ENCODE data around the gene PPIF. TPM values are rescaled to one million over a fixed set of nuclear protein-coding genes. Genes with fewer than 3 reads are reported as not detected.

The PPIF gene
- total and polyA plus RNA-seq, 4 donors, result 21.7 to 96.8 (median 39.9) TPM

DNA sequence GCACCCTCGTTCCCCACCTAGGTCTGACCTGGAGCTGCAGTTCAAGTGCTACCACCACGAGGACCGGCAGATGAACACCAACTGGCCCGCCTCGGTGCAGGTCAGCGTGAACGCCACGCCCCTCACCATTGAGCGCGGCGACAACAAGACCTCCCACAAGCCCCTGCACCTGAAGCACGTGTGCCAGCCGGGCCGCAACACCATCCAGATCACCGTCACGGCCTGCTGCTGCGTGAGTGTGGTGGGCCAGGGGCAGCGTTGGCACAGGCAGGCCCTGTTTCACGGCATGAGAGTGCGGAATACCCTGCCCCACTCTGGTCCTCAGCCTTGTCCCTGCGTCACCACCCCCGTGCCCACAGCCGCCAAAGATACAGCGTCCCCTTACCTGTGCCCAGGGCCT is 46.6 kb upstream of the PPIF start:
- TF ChIP-seq, protein P1, sequence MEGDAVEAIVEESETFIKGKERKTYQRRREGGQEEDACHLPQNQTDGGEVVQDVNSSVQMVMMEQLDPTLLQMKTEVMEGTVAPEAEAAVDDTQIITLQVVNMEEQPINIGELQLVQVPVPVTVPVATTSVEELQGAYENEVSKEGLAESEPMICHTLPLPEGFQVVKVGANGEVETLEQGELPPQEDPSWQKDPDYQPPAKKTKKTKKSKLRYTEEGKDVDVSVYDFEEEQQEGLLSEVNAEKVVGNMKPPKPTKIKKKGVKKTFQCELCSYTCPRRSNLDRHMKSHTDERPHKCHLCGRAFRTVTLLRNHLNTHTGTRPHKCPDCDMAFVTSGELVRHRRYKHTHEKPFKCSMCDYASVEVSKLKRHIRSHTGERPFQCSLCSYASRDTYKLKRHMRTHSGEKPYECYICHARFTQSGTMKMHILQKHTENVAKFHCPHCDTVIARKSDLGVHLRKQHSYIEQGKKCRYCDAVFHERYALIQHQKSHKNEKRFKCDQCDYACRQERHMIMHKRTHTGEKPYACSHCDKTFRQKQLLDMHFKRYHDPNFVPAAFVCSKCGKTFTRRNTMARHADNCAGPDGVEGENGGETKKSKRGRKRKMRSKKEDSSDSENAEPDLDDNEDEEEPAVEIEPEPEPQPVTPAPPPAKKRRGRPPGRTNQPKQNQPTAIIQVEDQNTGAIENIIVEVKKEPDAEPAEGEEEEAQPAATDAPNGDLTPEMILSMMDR (IDR thresholded peaks at IDR 0.05; ENCODE audit: control extremely low read depth, extremely low read depth), result no peak
- Histone ChIP-seq H3K4me1 (ENCODE audit: control insufficient read depth in 5 of 5, insufficient read depth in 5 of 5, low read length in 5 of 5) (peaks cover 0 to 3% (median 0%) of the 10 kb centered on the region in 5 donors), H3K36me3 (ENCODE audit: control insufficient read depth in 4 of 4, insufficient read depth in 4 of 4, low read length in 4 of 4) (peaks cover 15 to 85% (median 52%) of the 10 kb centered on the region in 4 donors), H3K4me3 (no peak overlapping the region), H3K9ac (ENCODE audit: insufficient read depth in 1 of 2, low read length in 2 of 2) (no peak overlapping the region), H3K27ac (ENCODE audit: low read depth in 1 of 2, low read length in 1 of 2) (no peak overlapping the region), H3K27me3 (ENCODE audit: control insufficient read depth in 3 of 3, insufficient read depth in 3 of 3, low read length in 2 of 3) (no peaks in the 10 kb centered on the region), H3K9me3 (ENCODE audit: control insufficient read depth in 4 of 4, insufficient read depth in 3 of 4, low read length in 3 of 4) (no peaks in the 10 kb centered on the region)
- ATAC-seq (ENCODE audit: insufficient read depth, low FRiP score), result no peak
- DNase-seq, result no peak
- 93 to 95% methylated on average over 24 of the region's 24 CpGs for WGBS, 2 donors

DNA sequence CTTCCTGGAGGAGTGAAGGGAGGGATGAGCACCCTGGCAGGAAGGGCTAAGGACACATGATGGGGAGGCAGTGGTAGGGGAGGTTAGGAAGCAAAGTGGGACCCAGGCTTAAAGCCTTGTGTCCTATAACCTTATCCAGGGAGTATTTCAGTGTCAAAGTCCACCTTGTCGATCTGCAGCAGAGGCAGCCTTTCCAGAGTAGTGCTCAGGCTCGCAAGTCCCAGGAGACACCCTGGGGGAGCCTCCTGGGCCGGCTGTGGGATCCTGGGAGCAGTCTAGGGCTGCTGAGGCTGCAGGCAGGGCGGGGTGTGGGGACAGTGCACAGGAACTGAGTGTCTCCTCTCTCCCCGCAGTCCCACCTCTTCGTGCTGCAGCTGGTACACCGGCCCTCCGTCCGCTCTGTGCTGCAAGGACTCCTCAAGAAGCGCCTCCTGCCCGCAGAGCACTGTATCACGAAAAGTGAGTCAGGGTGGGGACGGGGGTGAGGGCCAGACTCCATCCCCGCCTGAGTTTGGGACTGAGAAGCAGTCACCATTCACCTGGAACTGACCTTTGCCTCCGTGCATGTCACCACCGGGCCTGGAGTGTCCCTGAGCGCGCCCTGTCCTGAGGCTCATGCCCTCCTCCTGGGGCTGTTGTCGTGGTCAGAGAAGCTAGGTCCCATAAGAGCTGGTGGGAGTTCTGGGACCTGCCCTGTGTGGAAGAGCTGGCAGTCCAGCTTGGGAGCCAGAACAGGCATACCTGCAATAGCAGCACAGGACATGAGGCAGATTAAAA is 45.3 kb upstream of the PPIF start:
- WGBS, 2 donors, result 90% methylated on average over 19 of the region's 19 CpGs
- TF ChIP-seq, protein P1 (IDR thresholded peaks at IDR 0.05; ENCODE audit: control extremely low read depth, extremely low read depth), result no peak
- ATAC-seq (ENCODE audit: insufficient read depth, low FRiP score), result no peak

DNA sequence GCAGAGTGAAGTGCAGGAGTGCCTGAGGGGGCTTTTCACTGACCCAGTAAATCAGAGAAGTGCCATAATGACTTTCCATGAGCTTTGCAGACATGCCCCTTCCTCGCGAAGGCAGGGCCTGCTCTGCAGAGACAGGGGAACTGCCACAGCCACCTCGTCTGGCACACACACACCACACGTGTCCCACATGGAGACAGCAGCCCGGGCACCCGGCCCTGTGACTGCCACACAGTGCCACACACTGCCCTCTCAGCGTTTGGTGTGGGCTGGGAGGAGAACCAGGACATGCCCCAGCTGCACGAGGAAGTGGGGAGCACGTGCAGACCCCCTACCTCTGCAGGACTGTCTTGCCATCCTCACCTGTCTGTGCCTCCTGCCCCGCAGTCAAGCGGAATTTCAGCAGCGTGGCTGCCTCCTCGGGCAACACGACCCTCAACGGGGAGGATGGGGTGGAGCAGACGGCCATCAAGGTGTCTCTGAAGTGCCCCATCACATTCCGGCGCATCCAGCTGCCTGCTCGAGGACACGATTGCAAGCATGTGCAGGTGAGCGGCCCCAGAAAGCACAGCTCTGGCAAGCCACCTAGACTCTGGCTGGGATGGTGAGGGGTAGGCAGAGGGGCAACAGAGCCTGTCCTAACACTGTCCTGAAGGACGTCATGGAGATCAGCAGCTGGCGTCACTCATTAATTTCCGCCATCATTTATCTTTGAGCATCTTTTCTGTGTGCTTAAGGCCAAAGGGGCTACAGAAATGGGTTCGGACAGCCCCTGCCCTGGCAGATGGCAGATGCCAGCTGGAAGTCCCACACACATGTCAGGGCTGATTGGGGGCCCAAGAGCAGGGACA is 43.4 kb upstream of the PPIF start:
- TF ChIP-seq, protein P1 (IDR thresholded peaks at IDR 0.05; ENCODE audit: control extremely low read depth, extremely low read depth), result no peak
- Histone ChIP-seq H3K27me3 (ENCODE audit: control insufficient read depth in 3 of 3, insufficient read depth in 3 of 3, low read length in 2 of 3) (no peaks in the 10 kb centered on the region), H3K9ac (ENCODE audit: insufficient read depth in 1 of 2, low read length in 2 of 2) (no peak overlapping the region), H3K27ac (ENCODE audit: low read depth in 1 of 2, low read length in 1 of 2) (no peak overlapping the region), H3K36me3 (ENCODE audit: control insufficient read depth in 4 of 4, insufficient read depth in 4 of 4, low read length in 4 of 4) (peaks cover 33 to 92% (median 51%) of the 10 kb centered on the region in 4 donors), H3K4me3 (no peak overlapping the region), H3K9me3 (ENCODE audit: control insufficient read depth in 4 of 4, insufficient read depth in 3 of 4, low read length in 3 of 4) (no peaks in the 10 kb centered on the region), H3K4me1 (ENCODE audit: control insufficient read depth in 5 of 5, insufficient read depth in 5 of 5, low read length in 5 of 5) (peaks cover 0 to 2% (median 0%) of the 10 kb centered on the region in 5 donors)
- ATAC-seq (ENCODE audit: insufficient read depth, low FRiP score), result no peak
- WGBS, 2 donors, result 92 to 94% methylated on average over 25 of the region's 25 CpGs
- DNase-seq, result no peak

More for the DNA sequence above, 45.3 kb upstream of the PPIF start:
- no peak for DNase-seq
- peaks cover 25 to 89% (median 51%) of the 10 kb centered on the region in 4 donors for H3K36me3 ChIP-seq (ENCODE audit: control insufficient read depth in 4 of 4, insufficient read depth in 4 of 4, low read length in 4 of 4)
- no peaks in the 10 kb centered on the region for H3K27me3 ChIP-seq (ENCODE audit: control insufficient read depth in 3 of 3, insufficient read depth in 3 of 3, low read length in 2 of 3)
- H3K4me3 ChIP-seq, result no peak overlapping the region
- H3K9ac ChIP-seq (ENCODE audit: insufficient read depth in 1 of 2, low read length in 2 of 2), result no peak overlapping the region
- H3K9me3 ChIP-seq (ENCODE audit: control insufficient read depth in 4 of 4, insufficient read depth in 3 of 4, low read length in 3 of 4), result no peaks in the 10 kb centered on the region
- peaks cover 0 to 3% (median 0%) of the 10 kb centered on the region in 5 donors for H3K4me1 ChIP-seq (ENCODE audit: control insufficient read depth in 5 of 5, insufficient read depth in 5 of 5, low read length in 5 of 5)
- H3K27ac ChIP-seq (ENCODE audit: low read depth in 1 of 2, low read length in 1 of 2), result peak overlapping the region in 1 of 2 donors; percentile 7

All from lung (tissue), 12 donors.